Loucy (cell line): Measurements from ENCODE around the gene C13orf46.

Experiments used
- H2AFZ ChIP-seq: fragments of 200-600 bp; sonication (generic); 2 replicates; pipeline ENCODE4 v1.6.0; 2016; ENCODE audit warnings: antibody characterized with exemption, mild to moderate bottlenecking, low read length, moderate library complexity
- H3F3A ChIP-seq: fragments of 200-600 bp; 2 replicates; pipeline ENCODE4 v1.6.0; 2016; ENCODE audit warnings: antibody characterized with exemption, low read depth, mild to moderate bottlenecking
- H3K27me3 ChIP-seq: fragments of 200-600 bp; sonication (generic); 2 replicates; pipeline ENCODE4 v1.6.1; 2014; ENCODE audit warnings: low read length, mild to moderate bottlenecking; ENCODE audit not compliant: insufficient read depth, poor library complexity, severe bottlenecking
- H3K36me3 ChIP-seq: fragments of 200-600 bp; sonication (generic); 2 replicates; pipeline ENCODE4 v1.6.1; 2016; ENCODE audit warnings: low read length; ENCODE audit not compliant: insufficient read depth
- H3K4me1 ChIP-seq: fragments of 200-600 bp; sonication (generic); 2 replicates; pipeline ENCODE4 v1.5.1; 2014; ENCODE audit warnings: low read length, mild to moderate bottlenecking; ENCODE audit not compliant: insufficient read depth, poor library complexity, severe bottlenecking
- H3K4me2 ChIP-seq: fragments of 200-600 bp; sonication (generic); 2 replicates; pipeline ENCODE4 v1.6.0; 2014; ENCODE audit warnings: antibody characterized with exemption, low read length, low read depth, mild to moderate bottlenecking; ENCODE audit not compliant: poor library complexity, severe bottlenecking
- H3K4me3 ChIP-seq: fragments of 200-600 bp; sonication (generic); 2 replicates; pipeline ENCODE4 v1.5.1; 2014; ENCODE audit warnings: low read length, mild to moderate bottlenecking, mixed read lengths; ENCODE audit not compliant: poor library complexity, severe bottlenecking
- H3K79me2 ChIP-seq: fragments of 200-600 bp; sonication (generic); 2 replicates; pipeline ENCODE4 v1.6.1; 2014; ENCODE audit warnings: low read length; ENCODE audit not compliant: insufficient read depth
- H3K9ac ChIP-seq: fragments of 200-600 bp; sonication (generic); 2 replicates; pipeline ENCODE4 v1.6.0; 2014; ENCODE audit warnings: mild to moderate bottlenecking, low read depth, low read length, moderate library complexity; ENCODE audit not compliant: poor library complexity, severe bottlenecking
- H3K9me2 ChIP-seq: fragments of 200-600 bp; sonication (generic); replicated peaks from 2 replicates; pipeline ENCODE4 v1.6.1; 2016; ENCODE audit warnings: low read depth, low read length, mixed read lengths
- H3K9me3 ChIP-seq: fragments of 200-600 bp; sonication (generic); 2 replicates; pipeline ENCODE4 v1.6.1; 2014; ENCODE audit warnings: mild to moderate bottlenecking, antibody characterized with exemption, low read length, low read depth; ENCODE audit not compliant: insufficient read depth
- H4K20me1 ChIP-seq: fragments of 200-600 bp; sonication (generic); 2 replicates; pipeline ENCODE4 v1.6.0; 2014; ENCODE audit warnings: antibody characterized with exemption, low read length, mild to moderate bottlenecking; ENCODE audit not compliant: insufficient read depth, poor library complexity, severe bottlenecking
- CTCF ChIP-seq: fragments of 200-600 bp; sonication (generic); conservative IDR thresholded peaks from 2 replicates; pipeline ENCODE4 v1.5.1; 2014; ENCODE audit warnings: mild to moderate bottlenecking, antibody characterized with exemption, low read length
- EZH2phosphoT487 ChIP-seq: fragments of 200-600 bp; IDR thresholded peaks from 2 replicates; pipeline ENCODE4 v1.6.1; 2018; ENCODE audit warnings: antibody characterized with exemption, mild to moderate bottlenecking, moderate library complexity, borderline replicate concordance

C13orf46 gene

DNA sequence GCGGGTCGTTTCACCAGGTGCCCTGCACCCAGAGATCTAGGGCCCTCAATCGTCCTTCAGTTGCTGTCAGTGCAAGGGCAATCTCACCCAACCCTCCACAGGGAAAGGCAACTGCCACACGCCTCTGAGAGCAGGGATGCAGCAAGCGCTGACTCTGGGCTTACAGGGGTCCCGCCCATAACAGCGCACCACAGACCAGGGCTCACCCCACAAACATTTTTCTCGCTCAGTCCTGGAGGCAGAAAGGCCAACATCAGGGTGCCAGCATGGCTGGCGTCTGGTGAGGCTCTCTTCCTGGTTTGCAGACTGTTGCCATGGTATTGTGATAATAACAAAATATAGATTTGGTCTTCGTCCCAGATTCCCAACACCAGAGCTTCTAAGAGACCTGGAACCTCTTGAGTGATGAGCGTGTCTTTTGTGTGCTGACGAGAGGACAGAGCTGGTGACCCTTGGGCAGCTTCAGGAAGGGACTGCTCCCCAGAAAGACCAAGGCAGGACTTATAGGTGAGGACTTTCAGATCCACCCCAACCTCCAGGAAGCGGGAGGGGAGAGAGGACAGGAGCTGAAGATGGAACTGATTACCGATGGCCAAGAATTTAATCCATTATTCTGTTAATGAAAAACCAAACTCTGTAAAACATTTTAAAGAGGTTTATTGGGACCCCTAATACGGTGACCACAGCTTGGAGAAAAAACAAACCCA lies 51.3 kb downstream of the C13orf46 start:
- Histone ChIP-seq H3F3A (no peaks in the 10 kb centered on the region), H3K9me3 (peaks cover 20% of the 10 kb centered on the region; the same call in 1 of the 2 replicates), H3K4me1 (no peaks in the 10 kb centered on the region), H4K20me1 (no peaks in the 10 kb centered on the region), H3K4me3 (no peak overlapping the region), H3K27me3 (no peaks in the 10 kb centered on the region), H2AFZ (no peak overlapping the region), H3K9me2 (no peaks in the 10 kb centered on the region), H3K79me2 (no peaks in the 10 kb centered on the region), H3K9ac (no peak overlapping the region), H3K36me3 (no peaks in the 10 kb centered on the region), H3K4me2 (no peak overlapping the region)
- TF ChIP-seq EZH2phosphoT487: no peak
- TF ChIP-seq CTCF: no peak

DNA sequence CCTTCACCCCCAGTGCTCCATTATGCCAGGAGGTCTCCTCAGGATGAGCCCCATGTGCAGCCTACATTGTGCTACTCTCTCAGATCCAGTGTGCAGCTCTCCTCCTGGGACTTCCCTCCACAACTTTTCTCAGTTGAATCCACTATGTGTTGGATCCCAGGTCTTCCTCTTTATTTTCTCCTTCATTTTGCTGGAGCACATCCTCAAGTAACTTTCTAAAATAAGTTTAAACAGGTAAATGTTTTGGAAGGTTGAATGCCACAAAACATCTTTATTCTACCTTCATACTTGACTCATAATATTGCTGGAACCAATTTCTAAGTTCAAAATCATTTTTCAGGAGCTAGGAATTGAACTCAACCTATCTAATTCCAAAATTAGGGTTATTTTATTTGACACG lies 52.1 kb downstream of the C13orf46 start:
- H3K27me3 ChIP-seq: no peaks in the 10 kb centered on the region
- no peaks in the 10 kb centered on the region for H3K9me2 ChIP-seq
- H3K79me2 ChIP-seq: no peaks in the 10 kb centered on the region
- no peak overlapping the region for H3K4me3 ChIP-seq
- H3F3A ChIP-seq: no peaks in the 10 kb centered on the region
- no peak overlapping the region for H2AFZ ChIP-seq
- no peak overlapping the region for H3K4me2 ChIP-seq
- H3K9ac ChIP-seq: no peak overlapping the region
- H3K9me3 ChIP-seq: peaks cover 20% of the 10 kb centered on the region; the same call in 1 of the 2 replicates
- no peaks in the 10 kb centered on the region for H3K4me1 ChIP-seq
- no peaks in the 10 kb centered on the region for H4K20me1 ChIP-seq
- TF ChIP-seq EZH2phosphoT487 (no peak), CTCF (no peak)
- H3K36me3 ChIP-seq: no peaks in the 10 kb centered on the region

DNA sequence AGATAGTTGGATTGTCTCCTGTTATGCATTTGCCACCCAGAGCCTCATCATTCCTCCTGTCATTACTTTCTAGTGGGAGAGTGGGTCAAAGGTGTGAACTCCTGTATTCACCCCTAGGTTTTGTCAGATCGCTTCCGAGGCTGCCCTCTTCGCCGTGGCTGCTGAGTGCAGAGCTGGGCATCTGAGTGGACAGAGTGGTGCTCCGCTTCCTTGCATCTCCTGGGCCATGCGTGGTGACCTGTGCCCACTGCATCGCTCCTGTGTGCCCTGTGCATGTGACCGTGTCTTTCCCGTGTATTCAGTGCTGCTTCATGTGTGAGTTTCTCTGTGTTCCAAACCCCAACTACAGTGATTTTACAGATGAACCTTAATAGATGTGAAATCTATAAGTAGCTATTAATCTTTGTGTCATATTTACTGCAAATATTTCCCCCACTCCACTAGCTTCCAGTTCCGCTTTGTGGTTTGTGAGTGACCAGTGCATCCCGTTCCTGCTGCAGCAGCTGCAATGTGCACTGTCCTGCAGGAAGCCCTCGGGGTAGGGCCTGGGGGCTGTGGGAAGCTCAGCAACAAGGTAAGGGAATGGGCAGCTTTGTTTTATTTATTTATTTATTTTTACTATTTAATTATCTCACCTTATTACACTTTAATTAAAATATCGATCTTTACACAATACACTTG lies 53.1 kb downstream of the C13orf46 start:
- no peak overlapping the region for H3K4me2 ChIP-seq
- TF ChIP-seq EZH2phosphoT487: no peak
- TF ChIP-seq CTCF: no peak

More for the DNA sequence above, 53.1 kb downstream of the C13orf46 start:
- H2AFZ ChIP-seq: no peak overlapping the region
- no peaks in the 10 kb centered on the region for H3K79me2 ChIP-seq
- H3K36me3 ChIP-seq: no peaks in the 10 kb centered on the region
- no peaks in the 10 kb centered on the region for H3F3A ChIP-seq
- no peak overlapping the region for H3K4me3 ChIP-seq
- H3K9me2 ChIP-seq: no peaks in the 10 kb centered on the region
- H3K9me3 ChIP-seq: peaks cover 20% of the 10 kb centered on the region; the same call in 1 of the 2 replicates
- H3K9ac ChIP-seq: no peak overlapping the region
- H4K20me1 ChIP-seq: no peaks in the 10 kb centered on the region
- no peaks in the 10 kb centered on the region for H3K27me3 ChIP-seq
- no peaks in the 10 kb centered on the region for H3K4me1 ChIP-seq
